Neural cell (in vitro differentiated cells): Measurements from ENCODE around the gene HSD17B2. TPM values are rescaled to one million over a fixed set of nuclear protein-coding genes. Genes with fewer than 3 reads are reported as not detected.

Source experiments
- H2AFZ ChIP-seq: fragments of 200-600, 300-800 bp; sonication (generic), shearing (Covaris generic); 2 replicates; pipeline ENCODE4 v1.6.0; 2014; ENCODE audit warnings: low read depth, mild to moderate bottlenecking, antibody characterized with exemption, low read length, moderate library complexity
- H3F3A ChIP-seq: fragments of 200-600 bp; shearing (Covaris generic); 2 replicates; pipeline ENCODE4 v1.6.1; 2016; ENCODE audit warnings: mild to moderate bottlenecking, moderate library complexity, mixed read lengths, antibody characterized with exemption, low read length; ENCODE audit not compliant: insufficient read depth, poor library complexity, severe bottlenecking
- H3K27ac ChIP-seq: fragments of 200-600, 300-800 bp; sonication (generic), shearing (Covaris generic); 2 replicates; pipeline ENCODE4 v1.5.1; 2014; ENCODE audit warnings: mild to moderate bottlenecking, low read length, moderate library complexity
- H3K27me3 ChIP-seq: fragments of 300-800, 200-600 bp; sonication (generic), shearing (Covaris generic); 2 replicates; pipeline ENCODE4 v1.6.0; 2014; ENCODE audit warnings: mild to moderate bottlenecking, low read depth, low read length, moderate library complexity; ENCODE audit not compliant: insufficient read depth
- H3K36me3 ChIP-seq: fragments of 300-800, 200-600 bp; sonication (generic), shearing (Covaris generic); 2 replicates; pipeline ENCODE4 v1.5.1; 2014; ENCODE audit warnings: mild to moderate bottlenecking, antibody characterized with exemption, low read length, moderate library complexity; ENCODE audit not compliant: insufficient read depth
- H3K4me2 ChIP-seq: fragments of 300-800, 200-600 bp; sonication (generic), shearing (Covaris generic); 2 replicates; pipeline ENCODE4 v1.6.0; 2014; ENCODE audit warnings: mild to moderate bottlenecking, low read length
- H3K4me3 ChIP-seq: fragments of 300-800, 200-600 bp; sonication (generic), shearing (Covaris generic); 2 replicates; pipeline ENCODE4 v1.5.1; 2014; ENCODE audit warnings: mild to moderate bottlenecking, low read length, moderate library complexity
- H3K79me2 ChIP-seq: fragments of 200-600 bp; shearing (Covaris generic); replicated peaks from 2 replicates; pipeline ENCODE4 v1.6.0; 2014; ENCODE audit warnings: mild to moderate bottlenecking, low read length, moderate library complexity; ENCODE audit not compliant: insufficient read depth
- H3K9ac ChIP-seq: fragments of 300-800, 200-600 bp; sonication (generic), shearing (Covaris generic); 2 replicates; pipeline ENCODE4 v1.6.1; 2016; ENCODE audit warnings: mild to moderate bottlenecking, low read length, mixed read lengths
- H3K9me2 ChIP-seq: fragments of 200-600 bp; shearing (Covaris generic); 2 replicates; pipeline ENCODE4 v1.6.1; 2016; ENCODE audit warnings: mild to moderate bottlenecking, low read length, mixed read lengths; ENCODE audit not compliant: insufficient read depth
- H3K9me3 ChIP-seq: fragments of 200-600, 300-800 bp; sonication (generic), shearing (Covaris generic); 2 replicates; pipeline ENCODE4 v1.6.1; 2016; ENCODE audit warnings: mild to moderate bottlenecking, mixed run types, low read length, moderate library complexity, mixed read lengths
- H4K20me1 ChIP-seq: fragments of 200-600 bp; shearing (Covaris generic); 2 replicates; pipeline ENCODE4 v1.6.1; 2016; ENCODE audit warnings: mild to moderate bottlenecking, mixed run types; ENCODE audit not compliant: insufficient read depth
- CTCF ChIP-seq: fragments of 450-650 bp; IDR thresholded peaks from 2 replicates; pipeline ENCODE4 v1.5.1; 2014; ENCODE audit warnings: antibody characterized with exemption, mild to moderate bottlenecking, moderate library complexity; ENCODE audit not compliant: poor library complexity, severe bottlenecking
- EP300 ChIP-seq: fragments of 450-650 bp; conservative IDR thresholded peaks from 2 replicates; pipeline ENCODE4 v1.6.1; 2014; ENCODE audit warnings: antibody characterized with exemption, mild to moderate bottlenecking, moderate library complexity; ENCODE audit not compliant: poor library complexity, severe bottlenecking
- EZH2 ChIP-seq: fragments of 200-600, 300-800 bp; shearing (Covaris generic), sonication (generic); IDR thresholded peaks from 2 replicates; pipeline ENCODE4 v1.6.1; 2014; ENCODE audit warnings: antibody characterized with exemption, low read length, borderline replicate concordance, mild to moderate bottlenecking; ENCODE audit not compliant: insufficient read depth, poor library complexity, severe bottlenecking
- MXI1 ChIP-seq: fragments of 450-650 bp; conservative IDR thresholded peaks from 2 replicates; pipeline ENCODE4 v1.6.1; 2014; ENCODE audit warnings: antibody characterized with exemption, mild to moderate bottlenecking; ENCODE audit not compliant: poor library complexity, severe bottlenecking
- POLR2AphosphoS5 ChIP-seq: IDR thresholded peaks from 2 replicates; pipeline ENCODE4 v1.6.1; 2012
- RAD21 ChIP-seq: fragments of 450-650 bp; conservative IDR thresholded peaks from 2 replicates; pipeline ENCODE4 v1.6.1; 2014; ENCODE audit warnings: antibody characterized with exemption, mild to moderate bottlenecking, moderate library complexity
- REST ChIP-seq: IDR thresholded peaks from 2 replicates; pipeline ENCODE4 v1.6.1; 2012; ENCODE audit warnings: borderline replicate concordance
- SMC3 ChIP-seq: fragments of 450-650 bp; conservative IDR thresholded peaks from 2 replicates; pipeline ENCODE4 v1.6.1; 2014; ENCODE audit warnings: antibody characterized with exemption, mild to moderate bottlenecking, moderate library complexity; ENCODE audit not compliant: poor library complexity
- TAF1 ChIP-seq: IDR thresholded peaks from 2 replicates; pipeline ENCODE4 v1.6.1; 2012; ENCODE audit warnings: low read depth
- polyA plus RNA-seq: library from polyadenylated mRNA; depleted of rRNA; stranded (reverse); fragments of >200 nt; gene quantifications from 2 replicates; pipeline ENCODE4 v1.2.3, GENCODE V29; 2014

HSD17B2 gene
- polyA plus RNA-seq, 1 donor from 2014 or later, result not detected

- Histone ChIP-seq H3K9me2 (no peaks in the 10 kb centered on the region), H3F3A (no peaks in the 10 kb centered on the region), H3K27ac (no peak overlapping the region), H3K9me3 (no peaks in the 10 kb centered on the region), H3K9ac (no peak overlapping the region), H3K79me2 (no peaks in the 10 kb centered on the region), H3K36me3 (no peaks in the 10 kb centered on the region), H4K20me1 (no peaks in the 10 kb centered on the region), H3K4me3 (no peak overlapping the region), H3K27me3 (no peaks in the 10 kb centered on the region), H3K4me2 (no peak overlapping the region), H2AFZ (no peak overlapping the region)
- TF ChIP-seq CTCF (no peak), RAD21 (no peak), TAF1 (no peak), POLR2AphosphoS5 (no peak), EP300 (no peak), EZH2 (no peak), MXI1 (no peak), SMC3 (no peak), REST (no peak)
These were observed 78.7 kb downstream of the HSD17B2 start for GRCh38 chr16:82113741-82114140.

- Histone ChIP-seq H4K20me1 (no peaks in the 10 kb centered on the region), H3K9me2 (no peaks in the 10 kb centered on the region), H3K36me3 (no peaks in the 10 kb centered on the region), H3K27ac (no peak overlapping the region), H3F3A (no peaks in the 10 kb centered on the region), H3K4me2 (no peak overlapping the region), H3K9me3 (no peaks in the 10 kb centered on the region), H3K79me2 (no peaks in the 10 kb centered on the region), H3K27me3 (no peaks in the 10 kb centered on the region), H2AFZ (no peak overlapping the region), H3K4me3 (no peak overlapping the region), H3K9ac (no peak overlapping the region)
- TF ChIP-seq MXI1, result no peak
- TF ChIP-seq POLR2AphosphoS5, result no peak
- TF ChIP-seq RAD21, result no peak
- no peak for TF ChIP-seq SMC3
- no peak for TF ChIP-seq CTCF
- TF ChIP-seq TAF1, result no peak
- no peak for TF ChIP-seq REST
- no peak for TF ChIP-seq EZH2
- no peak for TF ChIP-seq EP300
These were observed 81.5 kb downstream of the HSD17B2 start for GRCh38 chr16:82116535-82116934.
